H9 (cell line): Measurements from ENCODE around the gene RNASEH2B. TPM values are rescaled to one million over a fixed set of nuclear protein-coding genes. Genes with fewer than 3 reads are reported as not detected.

Experiments used
- DNase-seq: peaks from one replicate; pipeline ENCODE4 v3.0.0-alpha.2; 2017
- H2AFZ ChIP-seq: one replicate; pipeline ENCODE4 v1.6.1; 2013; ENCODE audit warnings: mild to moderate bottlenecking, low read length, control low read depth, moderate library complexity
- H2AK5ac ChIP-seq: 2 replicates; pipeline ENCODE4 v1.6.1; 2013; ENCODE audit warnings: low read length, control low read depth, mixed read lengths; ENCODE audit not compliant: insufficient read length
- H2BK120ac ChIP-seq: one replicate; pipeline ENCODE4 v1.6.1; 2013; ENCODE audit warnings: low read depth, mild to moderate bottlenecking, low read length, control low read depth, inconsistent platforms; ENCODE audit not compliant: poor library complexity, severe bottlenecking
- H2BK12ac ChIP-seq: 2 replicates; pipeline ENCODE4 v1.6.1; 2013; ENCODE audit warnings: low read length, control low read depth, mixed read lengths, low read depth; ENCODE audit not compliant: insufficient read length
- H2BK15ac ChIP-seq: 2 replicates; pipeline ENCODE4 v1.6.1; 2013; ENCODE audit warnings: low read depth, low read length, control low read depth
- H2BK20ac ChIP-seq: one replicate; pipeline ENCODE4 v1.6.1; 2013; ENCODE audit warnings: low read depth, mild to moderate bottlenecking, low read length, control low read depth, inconsistent platforms; ENCODE audit not compliant: poor library complexity, severe bottlenecking
- H2BK5ac ChIP-seq: 2 replicates; pipeline ENCODE4 v1.6.1; 2013; ENCODE audit warnings: low read length, control low read depth, mixed read lengths; ENCODE audit not compliant: insufficient read length
- H3K14ac ChIP-seq: 2 replicates; pipeline ENCODE4 v1.6.1; 2013; ENCODE audit warnings: low read length, control low read depth; ENCODE audit not compliant: insufficient read depth
- H3K18ac ChIP-seq: 2 replicates; pipeline ENCODE4 v1.6.1; 2013; ENCODE audit warnings: low read depth, mild to moderate bottlenecking, mixed read lengths, low read length, control low read depth; ENCODE audit not compliant: insufficient read length
- H3K23ac ChIP-seq: 2 replicates; pipeline ENCODE4 v1.6.1; 2013; ENCODE audit warnings: low read length, control low read depth, mixed read lengths, low read depth; ENCODE audit not compliant: insufficient read length
- H3K23me2 ChIP-seq: 2 replicates; pipeline ENCODE4 v1.6.1; 2013; ENCODE audit warnings: low read depth, mild to moderate bottlenecking, mixed read lengths, low read length, control low read depth; ENCODE audit not compliant: insufficient read length, poor library complexity, severe bottlenecking
- H3K27ac ChIP-seq: 2 replicates; pipeline ENCODE4 v1.5.1; 2013; ENCODE audit warnings: low read length, control low read depth, mixed read lengths, low read depth; ENCODE audit not compliant: insufficient read length
- H3K27me3 ChIP-seq: 2 replicates; pipeline ENCODE4 v1.6.1; 2013; ENCODE audit warnings: low read length, control low read depth, inconsistent platforms; ENCODE audit not compliant: insufficient read depth
- H3K4ac ChIP-seq: 2 replicates; pipeline ENCODE4 v1.6.1; 2013; ENCODE audit warnings: low read depth, mild to moderate bottlenecking, control low read depth, inconsistent platforms, low read length, moderate library complexity
- H3K4me1 ChIP-seq: 2 replicates; pipeline ENCODE4 v1.6.1; 2013; ENCODE audit warnings: low read length, control low read depth, inconsistent platforms; ENCODE audit not compliant: insufficient read depth
- H3K4me2 ChIP-seq: 2 replicates; pipeline ENCODE4 v1.6.1; 2013; ENCODE audit warnings: low read length, control low read depth, mixed read lengths; ENCODE audit not compliant: insufficient read length, insufficient read depth
- H3K56ac ChIP-seq: 2 replicates; pipeline ENCODE4 v1.6.1; 2013; ENCODE audit warnings: low read depth, mild to moderate bottlenecking, mixed read lengths, low read length, control low read depth; ENCODE audit not compliant: insufficient read length
- H3K79me1 ChIP-seq: 2 replicates; pipeline ENCODE4 v1.6.1; 2013; ENCODE audit warnings: low read depth, mild to moderate bottlenecking, moderate library complexity, low read length, control low read depth, inconsistent platforms; ENCODE audit not compliant: insufficient read depth, poor library complexity, severe bottlenecking
- H3K79me2 ChIP-seq: 2 replicates; pipeline ENCODE4 v1.6.1; 2013; ENCODE audit warnings: low read length, control low read depth, inconsistent platforms; ENCODE audit not compliant: insufficient read depth
- H3K9ac ChIP-seq: 2 replicates; pipeline ENCODE4 v1.6.1; 2013; ENCODE audit warnings: low read length, control low read depth, mixed read lengths; ENCODE audit not compliant: insufficient read length; ENCODE audit errors: extremely low read depth
- H3K9me3 ChIP-seq: one replicate; pipeline ENCODE4 v1.6.1; 2013; ENCODE audit warnings: low read depth, low read length, inconsistent platforms; ENCODE audit not compliant: control insufficient read depth
- H3T11ph ChIP-seq: one replicate; pipeline ENCODE4 v1.6.1; 2013; ENCODE audit warnings: mild to moderate bottlenecking, low read length, control low read depth, inconsistent platforms
- H4K20me1 ChIP-seq: one replicate; pipeline ENCODE4 v1.6.1; 2013; ENCODE audit not compliant: control insufficient read depth, insufficient read length, insufficient read depth
- H4K5ac ChIP-seq: 2 replicates; pipeline ENCODE4 v1.6.1; 2013; ENCODE audit warnings: low read depth, mild to moderate bottlenecking, mixed read lengths, low read length, control low read depth; ENCODE audit not compliant: insufficient read length
- H4K8ac ChIP-seq: replicated peaks from 2 replicates; pipeline ENCODE4 v1.6.1; 2013; ENCODE audit warnings: low read length, control low read depth, mixed read lengths, low read depth; ENCODE audit not compliant: insufficient read length
- H4K91ac ChIP-seq: 2 replicates; pipeline ENCODE4 v1.6.1; 2013; ENCODE audit warnings: low read depth, mild to moderate bottlenecking, moderate library complexity, mixed read lengths, low read length, control low read depth; ENCODE audit not compliant: insufficient read length
- H3K27ac Mint-ChIP-seq, 3 experiments: 2 replicates in 2 of 3; 3 replicates in 1 of 3; pipeline ENCODE4 v1.8.0; 2020 to 2021; ENCODE audit warnings: mixed read lengths in 3 of 3, mild to moderate bottlenecking in 1 of 3, moderate library complexity in 1 of 3
- H3K27me3 Mint-ChIP-seq: 2 replicates; pipeline ENCODE4 v1.8.0; 2021; ENCODE audit warnings: low read depth, mild to moderate bottlenecking, moderate library complexity, mixed read lengths
- H3K36me3 Mint-ChIP-seq, 3 experiments: 2 replicates in 2 of 3; 3 replicates in 1 of 3; pipeline ENCODE4 v1.8.0; 2020 to 2021; ENCODE audit warnings: low read depth in 3 of 3, mixed read lengths in 3 of 3; ENCODE audit not compliant: insufficient read depth in 1 of 3
- H3K4me1 Mint-ChIP-seq, 2 experiments: 2 replicates each; pipeline ENCODE4 v1.8.0; 2020; ENCODE audit warnings: mixed read lengths in 2 of 2
- H3K4me3 Mint-ChIP-seq, 2 experiments: 2 replicates in 1 of 2; 3 replicates in 1 of 2; pipeline ENCODE4 v1.8.0; 2020 to 2021; ENCODE audit warnings: mild to moderate bottlenecking in 2 of 2, mixed read lengths in 2 of 2, moderate library complexity in 1 of 2
- H3K9me3 Mint-ChIP-seq, 2 experiments: 2 replicates in 1 of 2; 3 replicates in 1 of 2; pipeline ENCODE4 v1.8.0; 2020; ENCODE audit warnings: mild to moderate bottlenecking in 2 of 2, mixed read lengths in 2 of 2, moderate library complexity in 1 of 2
- WGBS: extraction: QIAGEN DNeasy Blood & Tissue Kit; methylation state at CpG from one replicate; pipeline ENCODE4 v1.1.7; 2013; ENCODE audit warnings: missing lambda C conversion rate, low lambda C conversion rate, mixed read lengths; ENCODE audit not compliant: insufficient read length; ENCODE audit errors: extremely low coverage; 5-methylcytosine and 5-hydroxymethylcytosine counted together
- total RNA-seq: library from RNA; stranded (reverse); gene quantifications from 2 replicates; pipeline ENCODE4 v1.2.1, GENCODE V29; 2021
- TF ChIP-seq, protein P1 (sequence below): fragments of 200-600 bp; sonication (generic); conservative IDR thresholded peaks from 3 replicates; pipeline ENCODE4 v1.8.0; 2021; ENCODE audit warnings: antibody characterized with exemption, mild to moderate bottlenecking

The RNASEH2B gene
- total RNA-seq, 1 experiment from 2014 or later: 53.9 TPM

DNA sequence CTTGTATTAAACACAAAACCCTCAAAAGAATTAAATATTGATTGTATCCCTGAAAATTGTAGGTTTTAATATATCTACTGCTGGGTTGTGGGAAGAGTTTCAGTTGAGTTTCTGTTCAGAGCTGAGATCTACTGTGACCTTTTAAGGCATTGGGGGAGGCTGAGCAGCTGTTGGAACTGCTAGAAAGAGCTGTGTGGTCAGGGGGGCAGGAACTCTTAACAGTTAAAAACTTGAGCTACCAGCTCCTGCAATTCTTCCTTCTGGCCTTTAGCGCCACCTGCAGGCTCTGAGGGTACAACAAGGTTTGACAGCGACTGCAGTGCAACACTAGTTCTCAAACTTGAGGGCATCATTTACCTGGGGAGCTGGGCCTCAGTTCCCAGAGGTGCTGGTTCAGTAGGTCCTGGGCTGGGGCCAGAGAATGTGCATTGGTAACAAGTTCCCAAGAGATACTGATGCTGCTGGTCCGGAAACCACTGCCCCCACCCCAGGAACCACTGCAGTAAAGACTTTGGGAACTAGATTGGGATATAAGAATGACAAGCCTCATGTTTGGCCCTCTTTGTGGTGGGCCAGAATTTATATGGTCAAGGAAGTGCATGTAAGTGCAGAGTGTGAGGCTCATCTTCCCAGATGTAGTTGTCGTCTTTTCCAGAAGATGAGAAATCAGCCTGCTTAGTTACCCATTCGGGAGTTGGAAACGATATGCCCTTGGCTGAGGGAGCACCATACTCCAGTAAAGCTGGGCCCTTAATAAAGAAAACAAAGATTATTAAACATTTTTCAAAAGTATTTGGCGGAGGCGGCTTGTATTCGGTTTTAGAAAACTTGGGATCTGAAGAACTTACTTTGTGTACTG, 2.6 kb downstream of the RNASEH2B start:
- Mint-ChIP-seq H3K27me3 (no peaks in the 10 kb centered on the region; the same call in 1 of the 2 replicates), H3K4me3 (peak overlapping the region in 1 of 2 experiments; percentile 63; a peak in 3 of 5 replicates), H3K27ac (peak overlapping the region in 2 of 3 experiments; percentile 4 to 73; a peak in 2 of 7 replicates)

More for the DNA sequence above, 2.6 kb downstream of the RNASEH2B start:
- Histone ChIP-seq H2BK15ac (no peak overlapping the region), H3K4me1 (peaks cover 5% of the 10 kb centered on the region; the same call in 1 of the 2 replicates), H3K18ac (no peak overlapping the region), H4K8ac (no peak overlapping the region), H3K4me2 (no peak overlapping the region), H3K27ac (no peak overlapping the region), H3K79me1 (no peaks in the 10 kb centered on the region), H3K23ac (no peak overlapping the region), H4K20me1 (no peaks in the 10 kb centered on the region), H3K4ac (no peak overlapping the region), H3K9ac (no peak overlapping the region), H4K91ac (no peak overlapping the region), H2BK120ac (no peak overlapping the region), H3K14ac (no peak overlapping the region), H2BK20ac (no peak overlapping the region), H2BK5ac (no peak overlapping the region), H2AFZ (no peak overlapping the region), H4K5ac (no peak overlapping the region), H3K79me2 (peaks cover 3% of the 10 kb centered on the region; the same call in 1 of the 2 replicates), H3K9me3 (no peaks in the 10 kb centered on the region), H3K23me2 (peaks cover 3% of the 10 kb centered on the region), H3T11ph (no peak overlapping the region), H2AK5ac (no peak overlapping the region), H2BK12ac (no peak overlapping the region), H3K27me3 (no peaks in the 10 kb centered on the region), H3K56ac (no peak overlapping the region)
- H3K4me1 Mint-ChIP-seq: peaks cover 44 to 45% of the 10 kb centered on the region in 2 experiments
- no peaks in the 10 kb centered on the region for H3K9me3 Mint-ChIP-seq
- WGBS: no CpG with 5 or more reads among the region's 9 CpGs
- DNase-seq: peak; percentile 90
- no peaks in the 10 kb centered on the region for H3K36me3 Mint-ChIP-seq
- TF ChIP-seq, protein P1, sequence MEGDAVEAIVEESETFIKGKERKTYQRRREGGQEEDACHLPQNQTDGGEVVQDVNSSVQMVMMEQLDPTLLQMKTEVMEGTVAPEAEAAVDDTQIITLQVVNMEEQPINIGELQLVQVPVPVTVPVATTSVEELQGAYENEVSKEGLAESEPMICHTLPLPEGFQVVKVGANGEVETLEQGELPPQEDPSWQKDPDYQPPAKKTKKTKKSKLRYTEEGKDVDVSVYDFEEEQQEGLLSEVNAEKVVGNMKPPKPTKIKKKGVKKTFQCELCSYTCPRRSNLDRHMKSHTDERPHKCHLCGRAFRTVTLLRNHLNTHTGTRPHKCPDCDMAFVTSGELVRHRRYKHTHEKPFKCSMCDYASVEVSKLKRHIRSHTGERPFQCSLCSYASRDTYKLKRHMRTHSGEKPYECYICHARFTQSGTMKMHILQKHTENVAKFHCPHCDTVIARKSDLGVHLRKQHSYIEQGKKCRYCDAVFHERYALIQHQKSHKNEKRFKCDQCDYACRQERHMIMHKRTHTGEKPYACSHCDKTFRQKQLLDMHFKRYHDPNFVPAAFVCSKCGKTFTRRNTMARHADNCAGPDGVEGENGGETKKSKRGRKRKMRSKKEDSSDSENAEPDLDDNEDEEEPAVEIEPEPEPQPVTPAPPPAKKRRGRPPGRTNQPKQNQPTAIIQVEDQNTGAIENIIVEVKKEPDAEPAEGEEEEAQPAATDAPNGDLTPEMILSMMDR: peak; percentile 91
